ENCODE results near the gene NKAIN1.
A peak's percentile ranks its signal among the peaks of the same experiment; 100 is the strongest.

Gene NKAIN1

GRCh38 chr1:31155216-31155806 is 84.4 kb downstream of the NKAIN1 start:
- peak overlapping the region; percentile 75 for H3K4me3 ChIP-seq (ENCODE audit: low read depth, low read length)
- TF ChIP-seq CTCF (IDR thresholded peaks at IDR 0.05; ENCODE audit: low read depth, low read length) (no peak), POLR2A (IDR thresholded peaks at IDR 0.05; ENCODE audit: extremely low read depth, insufficient read length) (peak; percentile 31), MAX (IDR thresholded peaks at IDR 0.05; ENCODE audit: low read depth, low read length) (peak; percentile 73), MYC (IDR thresholded peaks at IDR 0.05; ENCODE audit: low read depth, low read length) (peak; percentile 80)
- peak; percentile 88 for DNase-seq (ENCODE audit: low read depth)

- TF ChIP-seq MYC (IDR thresholded peaks at IDR 0.05; ENCODE audit: low read depth, low read length) = no peak
- TF ChIP-seq POLR2A (IDR thresholded peaks at IDR 0.05; ENCODE audit: extremely low read depth, insufficient read length) = peak; percentile 25
- DNase-seq (ENCODE audit: low read depth) = peak; percentile 84
- peak overlapping the region; percentile 75 for H3K4me3 ChIP-seq (ENCODE audit: low read depth, low read length)
Measured at GRCh38 chr1:31154632-31155215, 85.0 kb downstream of the NKAIN1 start.

GRCh38 chr1:31154000-31154631 is 85.6 kb downstream of the NKAIN1 start:
- peak overlapping the region; percentile 43 for H3K4me3 ChIP-seq (ENCODE audit: low read depth, low read length)
- no peak for DNase-seq (ENCODE audit: low read depth)
- no peak for TF ChIP-seq CTCF (IDR thresholded peaks at IDR 0.05; ENCODE audit: low read depth, low read length)
- TF ChIP-seq POLR2A (IDR thresholded peaks at IDR 0.05; ENCODE audit: extremely low read depth, insufficient read length) = no peak
- TF ChIP-seq MAX (IDR thresholded peaks at IDR 0.05; ENCODE audit: low read depth, low read length) = no peak
- no peak for TF ChIP-seq MYC (IDR thresholded peaks at IDR 0.05; ENCODE audit: low read depth, low read length)

- no peak overlapping the region for H3K4me3 ChIP-seq (ENCODE audit: low read depth, low read length)
- TF ChIP-seq MYC (IDR thresholded peaks at IDR 0.05; ENCODE audit: low read depth, low read length) = no peak
- TF ChIP-seq CTCF (IDR thresholded peaks at IDR 0.05; ENCODE audit: low read depth, low read length) = no peak
- no peak for TF ChIP-seq MAX (IDR thresholded peaks at IDR 0.05; ENCODE audit: low read depth, low read length)
- DNase-seq (ENCODE audit: low read depth) = no peak
Measured at GRCh38 chr1:31153423-31153822, 86.3 kb downstream of the NKAIN1 start.

- TF ChIP-seq POLR2A (IDR thresholded peaks at IDR 0.05; ENCODE audit: extremely low read depth, insufficient read length) (no peak), CTCF (IDR thresholded peaks at IDR 0.05; ENCODE audit: low read depth, low read length) (no peak), MAX (IDR thresholded peaks at IDR 0.05; ENCODE audit: low read depth, low read length) (peak; percentile 65; the same call in 1 of the 2 replicates)
- H3K4me3 ChIP-seq (ENCODE audit: low read depth, low read length) = no peak overlapping the region
- peak; percentile 77 for DNase-seq (ENCODE audit: low read depth)
Measured at GRCh38 chr1:31152181-31152795, 87.4 kb downstream of the NKAIN1 start.

- DNase-seq (ENCODE audit: low read depth) = no peak
- no peak overlapping the region for H3K4me3 ChIP-seq (ENCODE audit: low read depth, low read length)
- TF ChIP-seq POLR2A (IDR thresholded peaks at IDR 0.05; ENCODE audit: extremely low read depth, insufficient read length) = no peak
- no peak for TF ChIP-seq MAX (IDR thresholded peaks at IDR 0.05; ENCODE audit: low read depth, low read length)
- TF ChIP-seq CTCF (IDR thresholded peaks at IDR 0.05; ENCODE audit: low read depth, low read length) = no peak
- TF ChIP-seq MYC (IDR thresholded peaks at IDR 0.05; ENCODE audit: low read depth, low read length) = no peak
Measured at GRCh38 chr1:31151402-31151801, 88.3 kb downstream of the NKAIN1 start.
